GM18505 (cell line): ENCODE data around the gene ANGPT4.

Experiments used
- ATAC-seq: cut with Tn5 transposase; IDR thresholded peaks from one replicate; pipeline ENCODE4 v1.9.1; 2021; ENCODE audit not compliant: unreplicated experiment
- POLR2A ChIP-seq: IDR thresholded peaks from 4 replicates; pipeline ENCODE4 v1.6.1; 2011; ENCODE audit warnings: borderline replicate concordance; ENCODE audit not compliant: insufficient read depth, insufficient read length; ENCODE audit errors: extremely low read depth

Gene ANGPT4

DNA sequence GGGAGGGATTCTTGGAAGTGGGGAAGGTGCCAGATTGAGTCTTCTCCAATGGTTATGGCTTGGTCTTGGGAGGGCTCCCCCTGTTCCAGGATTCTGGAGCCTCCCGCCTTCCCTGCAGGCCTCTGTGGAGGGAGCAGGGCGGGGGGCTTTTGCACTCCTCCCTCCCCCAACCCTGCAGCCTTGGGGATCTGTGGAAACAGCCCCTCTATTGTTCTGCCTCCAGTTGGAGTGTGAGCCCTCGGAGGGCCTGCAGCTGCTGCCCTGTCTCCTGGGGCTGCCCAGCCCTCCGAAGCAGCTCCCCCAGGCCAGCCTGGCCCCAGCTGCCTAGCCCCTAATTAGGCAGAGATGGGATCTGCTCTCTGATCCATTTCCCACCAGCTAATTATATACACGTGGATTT lies 67.9 kb downstream of the ANGPT4 start:
- ATAC-seq: no peak
- TF ChIP-seq POLR2A: no peak

DNA sequence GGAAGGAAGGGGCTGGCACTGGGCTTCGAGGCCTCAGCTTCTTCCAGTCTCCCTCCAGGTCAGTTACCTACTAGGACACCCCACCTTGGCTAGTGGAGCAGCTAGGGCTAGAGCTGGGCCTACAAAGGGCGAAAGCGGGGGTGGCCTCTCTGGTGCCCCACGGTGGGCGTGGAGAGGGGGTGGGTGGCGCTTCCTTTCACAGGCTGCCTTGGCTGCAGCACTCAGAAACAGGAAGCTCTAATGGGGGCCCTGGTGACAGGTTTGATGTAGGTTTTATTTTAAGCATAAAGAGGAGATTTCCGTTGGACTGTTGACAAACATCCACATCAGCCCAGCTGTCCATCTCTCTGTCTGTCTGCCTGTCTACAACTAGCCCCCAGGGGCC lies 69.2 kb downstream of the ANGPT4 start:
- TF ChIP-seq POLR2A: peak; percentile 52
- ATAC-seq: no peak

DNA sequence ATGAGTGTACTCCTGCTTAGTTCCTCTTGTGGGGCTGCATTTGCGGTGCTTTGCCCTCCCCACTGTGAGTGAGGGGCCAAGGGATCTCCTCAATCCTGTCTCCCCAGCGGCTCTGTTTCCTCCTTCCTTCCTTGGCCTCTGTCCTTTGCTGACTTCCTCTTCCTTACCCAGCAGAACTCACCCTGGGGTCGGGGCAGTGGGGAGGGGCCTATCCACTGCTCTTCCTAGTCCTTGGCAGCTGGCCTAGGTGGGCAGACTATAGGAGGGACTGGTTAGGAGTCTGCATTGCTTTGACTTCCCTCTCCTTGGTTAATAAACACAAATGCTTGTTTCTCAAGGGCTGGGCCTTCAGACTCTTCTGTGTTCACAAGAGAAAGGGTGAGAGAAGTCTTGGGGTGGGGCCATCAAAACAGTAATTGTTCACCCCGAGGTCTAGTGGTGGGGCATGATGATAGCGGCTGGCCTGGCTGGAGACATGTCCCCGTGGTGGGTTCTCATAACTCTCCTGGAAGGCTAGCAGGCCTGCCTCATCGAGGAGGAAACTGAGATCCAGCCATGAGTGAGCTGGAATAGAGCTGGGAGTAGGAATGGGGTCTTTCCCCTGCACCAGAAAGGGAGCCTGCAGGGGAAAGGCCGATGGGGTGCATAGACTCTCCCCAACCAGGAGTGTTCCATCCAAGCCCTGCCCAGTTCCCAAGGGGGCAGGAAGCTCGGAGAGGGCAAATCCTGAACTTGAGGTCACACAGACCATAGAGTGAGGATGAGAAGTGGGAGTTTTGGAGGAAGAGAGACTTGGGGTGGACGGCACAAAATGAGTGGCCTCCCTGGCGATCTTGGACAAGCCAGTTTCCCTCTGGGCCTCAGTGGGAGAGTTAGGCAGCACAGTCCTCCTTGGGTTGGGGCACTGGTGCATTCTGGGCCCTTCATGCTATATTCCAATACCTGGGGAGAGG lies 69.9 kb downstream of the ANGPT4 start:
- no peak for ATAC-seq
- no peak for TF ChIP-seq POLR2A

DNA sequence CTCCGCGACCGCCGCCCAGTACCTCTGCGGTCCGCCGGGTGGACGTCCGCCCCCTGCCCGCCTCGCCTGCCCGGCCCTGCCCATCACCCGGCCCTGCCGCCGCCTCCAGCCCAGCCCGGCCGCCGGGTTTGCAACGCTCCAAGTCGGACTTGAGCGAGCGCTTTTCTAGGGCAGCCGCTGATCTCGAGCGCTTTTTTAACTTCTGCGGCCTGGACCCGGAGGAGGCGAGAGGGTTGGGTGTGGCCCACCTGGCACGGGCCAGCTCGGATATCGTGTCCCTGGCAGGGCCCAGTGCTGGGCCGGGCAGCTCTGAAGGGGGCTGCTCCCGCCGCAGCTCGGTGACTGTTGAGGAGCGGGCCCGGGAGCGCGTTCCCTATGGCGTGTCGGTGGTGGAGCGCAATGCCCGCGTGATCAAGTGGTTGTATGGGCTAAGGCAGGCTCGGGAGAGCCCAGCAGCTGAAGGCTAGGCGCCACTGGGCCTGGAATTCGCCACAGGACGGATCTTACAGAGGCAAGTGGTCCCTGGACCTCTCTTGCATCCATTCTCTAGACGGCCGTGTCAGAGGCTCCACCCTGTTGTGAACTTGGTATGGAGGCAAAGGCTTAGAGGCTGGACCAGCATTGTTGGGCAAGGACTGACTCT lies 70.8 kb downstream of the ANGPT4 start:
- TF ChIP-seq POLR2A: no peak
- no peak for ATAC-seq

DNA sequence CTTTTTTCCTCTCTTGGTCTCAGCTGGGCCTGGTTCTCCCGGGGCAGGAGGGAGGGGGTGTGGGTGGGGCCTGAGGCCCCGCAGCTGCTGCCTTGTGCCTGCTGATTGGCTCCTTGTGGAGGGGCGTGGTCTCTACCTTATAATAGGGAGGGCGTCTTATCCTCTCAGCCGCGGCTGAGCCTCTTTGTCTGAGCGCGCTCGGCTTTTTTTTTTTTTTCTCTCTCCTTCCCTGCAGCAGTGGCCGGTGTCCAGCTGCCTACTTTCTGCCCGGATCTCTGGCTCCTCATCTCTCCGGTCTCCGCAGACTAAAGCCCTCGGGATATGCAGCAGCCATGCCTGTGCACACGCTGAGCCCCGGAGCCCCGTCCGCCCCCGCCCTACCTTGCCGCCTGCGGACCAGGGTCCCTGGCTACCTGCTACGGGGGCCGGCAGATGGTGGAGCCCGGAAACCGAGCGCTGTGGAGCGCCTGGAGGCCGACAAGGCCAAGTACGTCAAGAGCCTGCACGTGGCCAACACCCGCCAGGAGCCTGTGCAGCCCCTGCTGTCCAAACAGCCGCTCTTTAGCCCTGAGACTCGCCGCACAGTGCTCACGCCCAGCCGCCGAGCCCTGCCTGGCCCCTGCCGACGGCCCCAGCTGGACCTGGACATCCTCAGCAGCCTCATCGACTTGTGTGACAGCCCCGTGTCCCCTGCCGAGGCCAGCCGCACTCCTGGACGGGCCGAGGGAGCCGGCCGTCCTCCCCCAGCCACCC lies 71.5 kb downstream of the ANGPT4 start:
- ATAC-seq: peak; percentile 84

DNA sequence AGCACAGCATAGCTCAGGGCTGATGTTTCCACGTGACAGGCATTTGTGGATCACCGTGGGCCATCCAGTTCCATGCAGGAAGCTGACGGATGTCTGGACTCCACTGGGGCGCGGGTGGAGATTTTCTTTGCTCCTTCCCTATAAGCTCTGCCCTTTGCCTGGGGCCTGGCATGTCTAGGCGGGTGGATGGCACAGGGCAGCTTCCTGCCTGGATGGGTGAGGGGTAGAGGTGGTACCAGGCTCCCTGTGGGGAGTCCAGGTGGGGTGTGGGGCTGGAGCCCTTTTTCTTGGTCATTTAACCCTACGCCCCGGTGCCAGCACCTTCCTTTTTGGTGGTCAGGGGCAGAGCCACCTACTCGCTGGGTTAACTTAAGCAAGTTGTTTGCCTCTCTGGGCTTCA lies 72.2 kb downstream of the ANGPT4 start:
- no peak for ATAC-seq
- TF ChIP-seq POLR2A: no peak

More for the DNA sequence above, 71.5 kb downstream of the ANGPT4 start:
- TF ChIP-seq POLR2A: peak; percentile 37

DNA sequence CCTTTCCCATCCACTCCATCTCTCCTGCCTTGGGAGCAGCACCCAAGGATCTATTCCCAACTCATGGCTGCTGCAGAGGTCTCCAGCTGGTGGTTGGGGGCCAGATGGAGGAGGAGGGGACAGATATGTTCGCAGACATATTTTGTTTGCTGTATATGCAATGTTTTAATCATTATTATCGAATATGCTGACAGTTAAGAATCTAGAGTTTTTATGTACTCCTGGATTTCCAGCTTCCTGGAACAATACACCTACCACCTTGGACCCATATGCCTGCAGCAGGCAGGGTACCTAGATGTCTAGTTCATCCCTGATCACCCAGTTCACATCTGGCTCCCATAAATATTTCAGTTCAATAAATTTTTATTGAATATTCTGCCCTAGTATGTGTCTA lies 73.6 kb downstream of the ANGPT4 start:
- no peak for ATAC-seq
- no peak for TF ChIP-seq POLR2A

DNA sequence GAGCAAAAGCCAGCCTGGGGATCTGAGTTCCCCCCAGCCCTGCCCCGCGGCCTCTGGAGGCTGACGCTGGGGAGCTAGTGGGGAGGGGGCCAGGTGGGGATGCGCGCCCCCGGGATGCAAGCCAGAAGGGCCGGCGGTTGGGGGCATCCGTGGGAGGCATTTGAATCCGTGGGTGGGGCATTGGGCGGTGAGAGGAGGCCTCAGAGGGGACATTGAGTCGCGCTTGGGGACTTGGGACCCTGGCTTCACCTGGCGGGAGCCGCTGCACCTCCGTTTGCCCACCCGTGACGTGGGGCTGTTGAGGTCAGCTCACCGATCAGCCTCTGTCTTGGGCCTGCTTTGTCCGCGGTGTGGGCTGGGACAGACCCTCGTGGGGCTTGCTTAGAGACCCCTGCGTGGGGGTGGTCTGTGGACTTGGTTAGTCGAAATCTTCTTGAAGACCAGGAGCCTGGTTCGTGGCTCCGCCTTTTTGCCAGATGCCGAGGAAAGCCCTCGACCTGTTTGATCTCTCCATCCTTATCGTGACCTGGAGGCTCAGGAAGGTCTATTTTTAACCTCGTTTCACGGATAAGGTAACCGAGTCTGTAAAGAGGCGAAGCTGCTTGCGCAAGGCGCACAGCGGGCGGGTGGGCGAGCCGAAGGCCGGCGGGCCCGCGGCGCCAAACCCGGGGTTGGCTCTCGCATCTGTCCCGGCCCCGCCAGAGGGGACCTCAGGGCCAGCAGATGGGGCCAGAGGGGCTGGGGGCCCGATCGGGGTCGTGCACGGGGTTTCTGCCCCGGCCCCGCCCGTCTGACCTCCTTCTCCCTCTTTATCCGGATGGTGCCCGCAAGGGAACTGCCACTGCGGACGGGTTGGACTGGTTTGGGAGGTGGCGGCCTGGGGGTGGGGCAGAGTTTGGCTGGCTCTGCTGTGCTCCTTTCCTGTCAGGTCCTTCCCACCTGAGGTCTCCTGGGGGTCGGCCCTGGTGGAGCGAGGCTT lies 74.3 kb downstream of the ANGPT4 start:
- no peak for ATAC-seq
- TF ChIP-seq POLR2A: no peak

DNA sequence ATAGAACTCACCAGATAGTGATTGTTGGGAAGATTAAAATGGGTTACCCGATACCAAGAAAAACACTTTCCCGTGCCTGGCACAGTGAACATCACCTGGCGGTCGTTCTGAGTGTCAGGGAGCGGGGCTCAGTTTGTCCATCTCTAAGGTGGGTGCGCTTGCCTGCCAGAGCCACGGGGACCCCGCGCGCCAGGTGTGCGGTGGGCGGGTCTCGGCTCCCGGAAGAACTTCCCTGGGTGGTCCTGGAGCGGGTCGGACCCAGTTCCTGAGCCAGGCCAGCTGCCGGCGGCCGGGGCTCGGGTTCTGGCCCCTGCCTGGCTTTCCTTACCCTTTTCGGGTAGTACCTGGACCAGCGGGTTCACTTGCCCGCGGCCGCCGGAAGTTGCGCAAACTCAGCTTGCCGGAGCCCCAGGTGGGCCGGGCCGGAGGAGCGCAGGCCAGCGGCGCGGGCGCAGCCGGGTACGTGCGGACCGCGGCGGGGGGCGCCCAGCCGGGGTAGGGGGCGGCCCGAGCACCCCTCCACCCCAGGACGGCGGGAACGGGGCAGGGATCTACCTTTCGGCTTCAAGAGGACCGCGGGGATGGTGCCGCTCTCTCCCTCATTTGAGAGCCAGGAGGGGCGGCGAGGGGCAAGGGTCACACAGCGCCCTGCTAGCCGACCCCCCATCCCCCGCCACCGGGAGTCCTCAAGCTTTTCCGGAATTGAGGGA lies 75.1 kb downstream of the ANGPT4 start:
- TF ChIP-seq POLR2A: no peak
- ATAC-seq: no peak

DNA sequence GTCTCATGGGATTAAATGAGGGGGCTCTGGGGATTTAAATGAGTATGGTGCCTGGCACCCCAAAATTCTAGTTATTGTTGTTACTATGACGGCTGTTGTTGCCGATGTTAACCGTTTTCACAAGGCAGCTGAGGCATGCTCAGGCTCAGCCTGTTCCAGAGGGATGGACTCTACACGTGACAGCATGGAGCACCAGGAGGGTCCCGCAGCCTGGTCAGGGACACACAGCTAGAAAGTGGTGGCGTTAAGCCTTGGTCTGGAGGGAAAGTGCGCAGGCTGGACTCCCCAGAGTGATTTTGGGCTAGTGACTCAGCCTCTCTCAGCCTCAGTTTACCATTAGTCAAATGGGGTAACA lies 75.7 kb downstream of the ANGPT4 start:
- no peak for TF ChIP-seq POLR2A
- no peak for ATAC-seq

DNA sequence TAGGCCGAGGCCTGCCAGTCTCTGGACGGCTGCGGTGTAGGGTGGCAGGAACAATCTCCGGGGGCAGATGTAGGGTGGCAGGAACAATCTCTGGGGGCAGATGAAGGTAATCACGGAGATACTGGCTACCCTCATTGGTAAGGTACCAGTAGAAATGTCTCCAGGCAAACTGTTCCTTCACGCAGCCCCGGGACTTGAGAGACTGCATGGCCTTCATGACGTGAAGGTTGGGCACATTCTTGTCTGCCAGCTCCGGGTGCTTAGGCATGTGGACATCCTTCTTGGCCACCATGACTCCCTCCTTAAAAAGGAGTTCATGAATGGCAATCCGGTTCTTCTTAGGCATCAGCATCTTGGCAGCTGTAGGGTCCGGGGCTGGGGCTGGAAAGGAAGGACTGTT lies 76.5 kb downstream of the ANGPT4 start:
- ATAC-seq: no peak
- no peak for TF ChIP-seq POLR2A

DNA sequence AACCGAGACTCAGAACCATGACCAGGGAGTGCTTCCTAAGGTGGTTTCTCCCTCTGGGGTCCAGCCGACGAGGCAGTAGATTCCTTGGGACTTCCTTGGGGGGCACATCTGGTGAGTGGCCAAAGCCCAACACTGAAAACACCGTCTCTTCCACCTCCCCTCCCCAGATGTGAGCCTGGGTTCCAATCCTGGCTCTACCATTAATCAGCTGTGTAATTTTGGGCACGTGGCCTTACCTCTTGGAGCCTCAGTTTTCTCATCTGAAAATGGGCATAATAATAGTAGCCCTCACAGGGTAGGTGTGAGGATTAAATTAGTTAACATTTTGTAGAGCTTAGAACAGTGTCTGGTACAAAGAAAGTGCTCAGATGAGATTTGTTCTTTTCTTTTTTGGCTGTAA lies 77.1 kb downstream of the ANGPT4 start:
- TF ChIP-seq POLR2A: no peak
- no peak for ATAC-seq
